Measurements from ENCODE around the gene BMP8B.
A peak's percentile ranks its signal among the peaks of the same experiment; 100 is the strongest.
"Not testable (repeated sequence)": the region's sequence is repeated elsewhere in the genome, so short reads cannot be mapped to it uniquely, and the experiment has no call there.

Gene BMP8B, protein sequence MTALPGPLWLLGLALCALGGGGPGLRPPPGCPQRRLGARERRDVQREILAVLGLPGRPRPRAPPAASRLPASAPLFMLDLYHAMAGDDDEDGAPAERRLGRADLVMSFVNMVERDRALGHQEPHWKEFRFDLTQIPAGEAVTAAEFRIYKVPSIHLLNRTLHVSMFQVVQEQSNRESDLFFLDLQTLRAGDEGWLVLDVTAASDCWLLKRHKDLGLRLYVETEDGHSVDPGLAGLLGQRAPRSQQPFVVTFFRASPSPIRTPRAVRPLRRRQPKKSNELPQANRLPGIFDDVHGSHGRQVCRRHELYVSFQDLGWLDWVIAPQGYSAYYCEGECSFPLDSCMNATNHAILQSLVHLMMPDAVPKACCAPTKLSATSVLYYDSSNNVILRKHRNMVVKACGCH

GRCh38 chr1:39788758-39789570, at the start of gene BMP8B:
Gene BMP8B, minus strand, starts transcription at chr1:39788865. Its CDS starts 380 bp downstream, at chr1:39788485.
- Mint-ChIP-seq H3K36me3 (ENCODE audit: low read depth) (no peaks in the 10 kb centered on the region), H3K27ac (peak within 1 kb of the TSS; percentile 86), H3K9me3 (no peaks in the 10 kb centered on the region), H3K4me3 (peak within 1 kb of the TSS; percentile 77), H3K4me1 (ENCODE audit: low read depth) (peaks cover 46% of the 10 kb centered on the region), H3K27me3 (peaks cover 18% of the 10 kb centered on the region)
- intact Hi-C loops (cut with micrococcal nuclease): no loop called here

DNA sequence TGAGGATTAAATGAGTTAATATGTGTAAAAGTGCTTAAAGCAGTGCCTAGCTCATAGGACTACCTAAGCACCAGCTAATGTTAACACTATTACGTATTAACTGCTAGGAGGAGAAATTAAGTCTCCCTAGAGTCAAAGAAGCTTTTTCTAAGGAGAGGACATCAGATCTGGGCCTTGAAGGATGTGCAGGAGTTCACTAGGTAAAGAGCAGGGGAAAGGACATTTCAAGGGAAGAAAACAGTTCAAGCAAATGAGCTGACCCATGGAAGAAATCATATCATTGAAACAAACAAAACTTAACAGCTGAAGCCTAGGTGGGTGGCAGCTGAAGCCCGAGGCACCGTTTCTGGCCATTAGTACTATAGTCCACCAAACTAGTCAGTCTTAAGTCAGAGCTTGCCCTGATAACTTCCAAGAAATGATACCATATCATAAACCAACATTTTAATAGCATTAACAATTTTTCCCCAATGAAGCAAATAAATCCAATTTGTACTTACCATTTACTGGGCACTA, 48.0 kb upstream of the BMP8B start:
- H3K9me3 Mint-ChIP-seq: no peaks in the 10 kb centered on the region
- no peak overlapping the region for H3K4me3 Mint-ChIP-seq
- intact Hi-C loops (cut with micrococcal nuclease): no loop called here
- no peaks in the 10 kb centered on the region for H3K27me3 Mint-ChIP-seq
- peaks cover 65% of the 10 kb centered on the region for H3K4me1 Mint-ChIP-seq (ENCODE audit: low read depth)
- H3K36me3 Mint-ChIP-seq (ENCODE audit: low read depth): peaks cover 40% of the 10 kb centered on the region
- no peak overlapping the region for H3K27ac Mint-ChIP-seq

DNA sequence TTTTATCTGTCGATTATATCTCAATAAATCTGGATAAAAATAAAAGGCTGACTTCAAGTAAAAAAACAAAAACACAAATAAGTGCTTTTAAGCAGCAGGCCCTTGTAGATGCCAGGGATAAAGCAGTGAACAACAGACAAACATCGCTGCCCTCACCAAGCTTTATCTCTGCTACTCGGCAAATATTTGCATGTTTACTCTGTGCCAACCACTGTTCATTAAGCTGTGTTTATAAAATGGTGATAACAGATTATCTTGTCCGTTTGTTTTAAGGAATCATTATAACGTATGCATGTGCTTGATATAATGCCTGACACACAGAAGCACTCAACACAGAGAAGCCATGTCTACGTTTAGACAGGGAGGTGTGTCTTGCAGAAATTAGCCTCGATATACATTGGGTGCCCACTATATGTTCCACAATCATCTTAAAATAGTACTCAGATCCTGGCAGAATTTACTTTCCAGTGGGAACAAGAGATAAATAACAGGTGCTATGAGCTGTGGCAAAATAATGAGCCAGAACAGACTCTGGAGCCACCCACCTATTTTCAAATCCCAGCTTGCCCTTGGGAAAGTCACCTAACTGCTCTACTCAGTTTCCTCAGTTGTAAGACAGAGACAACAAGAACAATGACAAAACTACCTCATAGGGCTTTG, 47.4 kb upstream of the BMP8B start:
- no peak overlapping the region for H3K27ac Mint-ChIP-seq
- intact Hi-C loops (cut with micrococcal nuclease): no loop called here
- no peaks in the 10 kb centered on the region for H3K27me3 Mint-ChIP-seq
- H3K4me3 Mint-ChIP-seq: no peak overlapping the region
- no peaks in the 10 kb centered on the region for H3K9me3 Mint-ChIP-seq
- peaks cover 34% of the 10 kb centered on the region for H3K36me3 Mint-ChIP-seq (ENCODE audit: low read depth)
- H3K4me1 Mint-ChIP-seq (ENCODE audit: low read depth): peaks cover 61% of the 10 kb centered on the region

GRCh38 chr1:39835110-39835509, 46.4 kb upstream of the BMP8B start:
- H3K27ac Mint-ChIP-seq: peak overlapping the region; percentile 95
- no peak overlapping the region for H3K4me3 Mint-ChIP-seq
- H3K27me3 Mint-ChIP-seq: peaks cover 4% of the 10 kb centered on the region
- intact Hi-C loops (cut with micrococcal nuclease): no loop called here
- H3K4me1 Mint-ChIP-seq (ENCODE audit: low read depth): peaks cover 67% of the 10 kb centered on the region
- H3K36me3 Mint-ChIP-seq (ENCODE audit: low read depth): peaks cover 26% of the 10 kb centered on the region
- H3K9me3 Mint-ChIP-seq: no peaks in the 10 kb centered on the region

DNA sequence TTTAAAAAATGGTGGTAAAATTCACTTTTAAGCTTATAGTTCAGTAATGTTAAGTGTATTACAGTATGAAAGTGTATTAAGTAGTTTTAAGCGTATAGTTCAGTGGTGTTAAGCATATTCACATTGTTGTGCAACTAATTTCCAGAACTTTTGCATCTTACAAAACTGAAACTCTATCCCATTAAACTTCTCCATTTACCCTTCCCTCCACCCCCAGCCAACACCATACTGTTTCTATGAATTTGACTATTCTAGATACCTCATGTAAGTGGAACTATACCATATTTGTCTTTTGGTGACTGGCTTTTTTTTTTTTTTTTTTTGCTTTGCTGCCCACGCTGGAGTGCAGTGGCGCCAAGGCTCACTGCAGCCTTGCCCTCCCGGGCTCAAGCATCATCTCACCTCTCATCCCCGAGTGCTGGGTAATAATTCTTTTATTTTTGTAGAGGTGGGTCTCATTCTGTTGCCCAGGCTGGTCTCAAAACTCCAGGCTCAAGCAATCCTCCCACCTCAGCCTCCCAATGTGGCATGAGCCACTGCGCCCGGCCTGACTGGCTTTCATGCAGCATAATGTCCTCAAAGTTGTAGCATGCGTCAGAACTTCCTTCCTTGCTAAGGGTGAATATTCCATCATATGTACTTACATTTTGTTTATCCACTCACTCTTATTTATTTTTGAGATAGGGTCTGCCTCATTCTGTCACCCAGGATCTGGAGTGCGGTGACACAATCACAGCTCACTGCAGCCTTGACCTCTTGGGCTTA, 45.1 kb upstream of the BMP8B start:
- Mint-ChIP-seq H3K4me3 (peak overlapping the region; percentile 59), H3K36me3 (ENCODE audit: low read depth) (peaks cover 13% of the 10 kb centered on the region), H3K27me3 (peaks cover 5% of the 10 kb centered on the region), H3K27ac (peak overlapping the region; percentile 95), H3K4me1 (ENCODE audit: low read depth) (peaks cover 68% of the 10 kb centered on the region), H3K9me3 (no peaks in the 10 kb centered on the region)
- intact Hi-C loops (cut with micrococcal nuclease): no loop called here

DNA sequence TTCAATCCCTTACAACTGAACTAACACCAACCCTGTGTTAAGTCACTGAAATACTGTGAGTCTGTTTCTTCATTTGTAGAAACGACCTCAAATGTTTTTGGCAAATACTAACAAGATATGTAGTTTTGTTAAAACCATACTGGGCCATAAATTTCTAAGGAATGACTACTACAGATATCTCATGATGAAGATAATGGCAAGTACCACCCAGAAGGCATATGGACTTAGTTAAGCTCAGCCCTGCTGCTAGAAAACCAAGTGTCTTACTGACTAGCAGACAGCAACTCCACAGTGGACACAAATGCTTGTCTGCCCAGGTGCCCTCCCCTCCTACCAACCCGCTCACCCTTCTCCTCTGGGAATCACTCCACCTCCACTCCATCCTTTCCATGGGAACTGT, 44.5 kb upstream of the BMP8B start:
- H3K27ac Mint-ChIP-seq: peak overlapping the region; percentile 95
- H3K4me3 Mint-ChIP-seq: no peak overlapping the region
- no peaks in the 10 kb centered on the region for H3K9me3 Mint-ChIP-seq
- H3K36me3 Mint-ChIP-seq (ENCODE audit: low read depth): peaks cover 9% of the 10 kb centered on the region
- intact Hi-C loops (cut with micrococcal nuclease): no loop called here
- peaks cover 68% of the 10 kb centered on the region for H3K4me1 Mint-ChIP-seq (ENCODE audit: low read depth)
- peaks cover 5% of the 10 kb centered on the region for H3K27me3 Mint-ChIP-seq

GRCh38 chr1:39832294-39832693, 43.6 kb upstream of the BMP8B start:
- Mint-ChIP-seq H3K4me1 (ENCODE audit: low read depth) (peaks cover 66% of the 10 kb centered on the region), H3K36me3 (ENCODE audit: low read depth) (peaks cover 3% of the 10 kb centered on the region), H3K4me3 (no peak overlapping the region), H3K9me3 (no peaks in the 10 kb centered on the region), H3K27ac (peak overlapping the region; percentile 95), H3K27me3 (peaks cover 5% of the 10 kb centered on the region)
- intact Hi-C loops (cut with micrococcal nuclease): no loop called here

DNA sequence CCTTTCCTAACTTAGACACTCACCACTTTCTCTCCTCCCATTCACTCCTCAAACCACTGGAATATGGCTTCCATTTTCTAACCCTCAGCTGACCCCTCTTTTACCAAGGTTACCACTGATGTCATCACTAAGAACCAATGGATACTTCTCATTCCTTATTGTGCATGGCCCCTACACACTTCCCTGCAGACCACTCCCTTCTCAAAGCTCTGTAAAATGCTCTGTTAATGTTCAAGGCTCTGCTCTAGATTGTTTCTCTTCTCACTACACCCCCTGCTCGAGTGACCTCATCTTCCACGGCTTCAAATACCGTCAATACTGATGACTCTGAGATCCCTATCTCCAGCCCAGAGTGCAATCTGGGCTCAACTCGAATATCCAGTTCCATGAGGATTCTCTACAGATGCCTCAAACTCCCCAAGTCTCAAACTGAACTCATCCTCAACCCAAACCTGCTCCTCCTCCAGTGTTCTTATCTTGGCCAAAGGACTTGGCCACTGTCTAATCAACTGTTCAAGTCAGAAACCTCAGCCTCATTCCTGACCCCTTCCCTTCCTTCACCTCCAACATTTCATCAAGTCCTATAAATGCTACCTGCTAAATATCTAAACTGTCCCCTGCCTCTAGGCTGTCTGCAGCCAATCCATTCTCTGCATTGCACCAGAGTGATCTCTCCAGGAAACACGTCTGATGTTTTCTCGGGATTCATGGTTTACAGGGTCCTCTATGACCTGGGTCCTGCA, 41.3 kb upstream of the BMP8B start:
- Mint-ChIP-seq H3K4me3 (no peak overlapping the region), H3K27ac (peak overlapping the region; percentile 54), H3K9me3 (no peaks in the 10 kb centered on the region), H3K36me3 (ENCODE audit: low read depth) (no peaks in the 10 kb centered on the region), H3K4me1 (ENCODE audit: low read depth) (peaks cover 69% of the 10 kb centered on the region), H3K27me3 (peaks cover 5% of the 10 kb centered on the region)
- intact Hi-C loops (cut with micrococcal nuclease): no loop called here

DNA sequence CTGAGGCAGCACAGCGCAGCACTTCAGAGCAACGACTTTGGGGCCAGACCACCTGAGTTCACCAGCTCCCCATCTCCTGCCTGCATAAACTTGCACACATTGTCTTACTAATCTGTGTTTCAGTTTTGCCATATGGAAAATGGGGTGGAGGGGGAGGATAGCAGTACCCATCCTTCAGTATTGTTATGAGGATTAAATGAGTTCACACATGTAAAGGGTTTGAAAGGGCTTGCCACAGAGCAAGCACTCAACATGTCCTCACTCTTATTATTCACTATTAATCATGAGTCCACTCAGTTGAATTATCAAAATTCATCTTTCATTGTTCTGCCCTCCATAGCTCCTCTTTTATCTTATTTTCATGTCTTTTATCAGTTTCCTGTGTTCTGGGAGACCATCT, 40.1 kb upstream of the BMP8B start:
- Mint-ChIP-seq H3K9me3 (no peaks in the 10 kb centered on the region), H3K27ac (no peak overlapping the region)

DNA sequence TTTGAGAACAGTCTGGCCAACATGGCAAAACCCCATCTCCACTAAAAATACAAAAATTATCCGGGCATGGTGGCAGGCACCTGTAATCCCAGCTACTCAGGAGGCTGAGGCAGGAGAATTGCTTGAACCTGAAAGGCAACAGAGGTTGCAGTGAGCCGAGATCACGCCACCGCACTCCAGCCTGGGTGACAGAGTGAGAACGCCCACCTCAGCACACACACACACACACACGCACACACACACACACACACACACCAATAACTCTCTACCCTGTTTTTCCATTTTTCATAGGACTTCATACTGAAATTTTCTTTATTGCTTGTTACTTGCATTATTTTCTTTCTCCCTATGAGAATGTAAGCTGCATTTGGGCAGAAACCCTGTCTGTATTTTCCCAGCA, 39.6 kb upstream of the BMP8B start:
- H3K27ac Mint-ChIP-seq; H3K9me3 Mint-ChIP-seq; H3K4me3 Mint-ChIP-seq; H3K36me3 Mint-ChIP-seq (ENCODE audit: low read depth); intact Hi-C loops (cut with micrococcal nuclease); H3K27me3 Mint-ChIP-seq: not testable (repeated sequence)
- H3K4me1 Mint-ChIP-seq (ENCODE audit: low read depth): peaks cover 69% of the 10 kb centered on the region

More for the DNA sequence above, 40.1 kb upstream of the BMP8B start:
- intact Hi-C loops (cut with micrococcal nuclease): no loop called here
- H3K36me3 Mint-ChIP-seq (ENCODE audit: low read depth): no peaks in the 10 kb centered on the region
- H3K27me3 Mint-ChIP-seq: peaks cover 5% of the 10 kb centered on the region
- peaks cover 69% of the 10 kb centered on the region for H3K4me1 Mint-ChIP-seq (ENCODE audit: low read depth)
- H3K4me3 Mint-ChIP-seq: no peak overlapping the region

- peaks cover 60% of the 10 kb centered on the region for H3K4me1 Mint-ChIP-seq (ENCODE audit: low read depth)
- no peak overlapping the region for H3K4me3 Mint-ChIP-seq
- no peaks in the 10 kb centered on the region for H3K9me3 Mint-ChIP-seq
- peaks cover 5% of the 10 kb centered on the region for H3K27me3 Mint-ChIP-seq
- H3K36me3 Mint-ChIP-seq (ENCODE audit: low read depth): no peaks in the 10 kb centered on the region
- H3K27ac Mint-ChIP-seq: peak overlapping the region; percentile 53
- intact Hi-C loops (cut with micrococcal nuclease): no loop called here
Measured at GRCh38 chr1:39827201-39827600, 38.5 kb upstream of the BMP8B start.

- Mint-ChIP-seq H3K4me1 (ENCODE audit: low read depth) (peaks cover 56% of the 10 kb centered on the region), H3K27me3 (peaks cover 5% of the 10 kb centered on the region)
- intact Hi-C loops (cut with micrococcal nuclease): no loop called here
Measured at GRCh38 chr1:39826583-39826982, 37.9 kb upstream of the BMP8B start.

More at GRCh38 chr1:39826583-39826982, 37.9 kb upstream of the BMP8B start:
- Mint-ChIP-seq H3K27ac (peak overlapping the region; percentile 83), H3K4me3 (no peak overlapping the region), H3K9me3 (no peaks in the 10 kb centered on the region), H3K36me3 (ENCODE audit: low read depth) (no peaks in the 10 kb centered on the region)

Measured in dendritic cell treated with granulocyte-macrophage colony-stimulating factor and Interleukin-4, amounts not matched to agents 40 ng/mL and 50 ng/mL, for 4 days (primary cell).